HG03108 (cell line): ENCODE data around the gene EPB41L4A.

Source experiments
- ATAC-seq: cut with Tn5 transposase; IDR thresholded peaks from one replicate; pipeline ENCODE4 v1.9.1; 2021; ENCODE audit warnings: moderate library complexity; ENCODE audit not compliant: unreplicated experiment

The EPB41L4A gene

GRCh38 chr5:112165897-112166737 lies 253.0 kb downstream of the EPB41L4A start:
- ATAC-seq, result no peak

DNA sequence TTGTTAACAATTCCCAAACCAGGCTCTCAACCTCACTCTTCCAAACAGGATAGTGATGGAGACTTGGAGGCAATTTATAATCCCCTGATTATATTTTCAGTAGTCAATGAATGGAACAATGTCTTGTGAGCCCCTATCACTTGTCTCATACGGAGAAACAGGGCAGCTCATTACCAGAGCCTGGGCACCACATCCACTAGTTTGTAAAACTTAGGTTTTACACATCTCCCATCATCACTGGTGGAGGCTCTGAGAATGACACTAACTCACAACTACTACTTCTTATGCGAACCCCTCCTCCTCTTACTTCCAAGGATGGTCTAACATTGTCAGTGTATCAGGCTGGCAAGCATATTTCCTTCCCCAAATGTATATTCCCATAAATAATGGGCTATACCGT lies 253.7 kb downstream of the EPB41L4A start:
- no peak for ATAC-seq

- ATAC-seq, result no peak
Measured at GRCh38 chr5:112163435-112163834, 255.6 kb downstream of the EPB41L4A start.

- ATAC-seq, result no peak
Measured at GRCh38 chr5:112161392-112161748, 257.7 kb downstream of the EPB41L4A start.

GRCh38 chr5:112160652-112161391 lies 258.3 kb downstream of the EPB41L4A start:
- peak; percentile 95 for ATAC-seq

DNA sequence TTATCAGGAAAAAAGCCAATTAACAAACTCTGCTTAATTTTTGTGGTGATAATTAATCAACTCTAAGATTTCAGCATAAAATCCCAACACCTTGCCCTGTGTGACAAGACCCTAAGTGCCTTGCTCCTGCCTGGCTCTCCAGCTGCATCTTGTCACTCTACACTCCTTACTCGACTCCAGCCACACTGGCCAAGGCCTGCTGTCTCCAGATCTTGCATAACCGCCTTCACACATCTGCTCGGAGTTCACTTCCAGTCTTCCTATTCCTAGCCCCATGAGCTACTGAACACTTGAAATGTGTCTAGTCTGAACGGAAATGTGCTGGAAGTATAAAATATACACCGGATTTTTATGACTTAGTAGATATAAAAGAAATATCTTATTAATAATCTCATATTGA lies 259.6 kb downstream of the EPB41L4A start:
- no peak for ATAC-seq

GRCh38 chr5:112156211-112156610 lies 262.9 kb downstream of the EPB41L4A start:
- no peak for ATAC-seq

GRCh38 chr5:112154940-112155686 lies 264.0 kb downstream of the EPB41L4A start:
- no peak for ATAC-seq

GRCh38 chr5:112149727-112150126 lies 269.4 kb downstream of the EPB41L4A start:
- ATAC-seq, result no peak

DNA sequence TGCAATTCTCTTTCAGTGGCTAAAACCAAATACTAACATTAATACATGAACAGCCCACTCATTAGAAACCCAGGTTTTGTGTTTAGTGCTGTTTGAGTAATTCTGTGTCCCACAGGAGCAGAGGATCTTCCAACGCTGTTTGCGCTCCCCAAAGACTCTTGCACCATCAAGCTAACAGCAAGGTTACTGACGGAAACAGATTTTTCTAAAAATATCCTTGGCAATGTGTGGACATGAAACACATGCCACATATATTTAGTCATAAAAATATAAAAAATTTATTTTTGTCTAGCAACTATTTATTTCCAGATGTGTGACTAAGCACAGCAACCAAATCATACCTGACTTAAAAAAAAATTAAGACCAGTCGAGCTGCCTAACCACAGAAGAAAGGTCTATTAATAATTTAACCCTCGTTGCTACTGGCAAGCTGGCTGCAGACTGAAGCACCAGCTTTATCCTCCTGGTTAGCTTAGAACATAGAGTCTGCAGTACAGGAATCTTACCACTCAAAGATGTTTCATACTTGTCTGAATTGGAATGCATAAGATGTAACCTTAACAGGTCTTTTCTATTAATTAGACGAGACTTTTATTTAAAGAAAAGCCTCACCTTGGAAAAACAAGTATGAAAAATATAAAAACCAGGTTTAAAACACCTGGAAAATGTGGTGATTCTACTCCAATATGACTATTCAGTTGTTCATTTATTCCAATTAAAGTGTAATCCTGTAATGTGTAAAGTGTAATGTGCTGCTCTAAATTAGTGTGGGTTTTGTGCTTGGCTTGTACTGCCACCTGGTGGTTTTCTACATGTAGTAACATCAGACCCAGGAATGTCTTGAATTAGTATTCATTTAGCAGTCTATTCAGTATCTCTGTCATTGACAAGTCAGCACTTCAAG lies 272.5 kb downstream of the EPB41L4A start:
- ATAC-seq, result peak; percentile 57

DNA sequence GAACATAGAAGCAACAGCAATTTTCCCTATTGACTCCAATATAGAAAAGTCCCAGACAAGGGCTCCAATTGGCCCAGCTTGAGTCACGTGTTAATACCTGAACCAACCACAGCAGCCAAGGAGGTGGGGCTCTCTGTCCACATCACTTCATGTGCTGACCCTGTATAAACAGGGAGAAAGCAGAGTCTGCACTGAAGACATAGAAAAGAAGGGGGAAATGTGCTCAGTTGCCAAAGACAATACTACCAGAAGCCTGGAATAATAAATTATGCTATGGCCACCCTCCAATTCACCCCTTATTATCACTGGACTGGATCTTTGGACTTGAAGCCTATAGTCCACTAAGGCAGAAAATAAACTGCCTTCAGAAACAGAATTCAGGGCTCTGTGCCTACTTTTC lies 275.4 kb downstream of the EPB41L4A start:
- ATAC-seq, result no peak

GRCh38 chr5:112142769-112143270 lies 276.3 kb downstream of the EPB41L4A start:
- no peak for ATAC-seq

GRCh38 chr5:112141582-112141981 lies 277.5 kb downstream of the EPB41L4A start:
- ATAC-seq, result no peak

- no peak for ATAC-seq
Measured at GRCh38 chr5:112138526-112138925, 280.6 kb downstream of the EPB41L4A start.

DNA sequence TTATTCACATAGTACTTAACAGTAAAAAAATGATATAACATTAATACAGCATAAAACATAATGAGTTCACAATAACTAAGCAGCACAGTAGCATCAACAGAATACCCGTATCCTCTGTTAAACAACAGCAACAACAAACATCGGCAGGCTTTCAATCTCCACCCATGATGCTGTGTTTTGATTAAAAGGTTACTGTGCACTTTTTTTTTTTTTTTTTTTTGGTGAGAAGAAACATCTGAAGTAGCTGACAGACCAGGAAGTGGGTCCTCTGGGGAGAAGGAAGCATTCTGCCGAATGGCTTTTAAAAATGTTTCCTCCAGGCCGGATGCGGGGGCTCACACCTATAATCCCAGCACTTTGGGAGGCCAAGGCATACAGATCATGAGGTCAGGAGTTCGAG lies 282.3 kb downstream of the EPB41L4A start:
- ATAC-seq, result no peak

- no peak for ATAC-seq
Measured at GRCh38 chr5:112127861-112128260, 291.2 kb downstream of the EPB41L4A start.

GRCh38 chr5:112126982-112127381 lies 292.1 kb downstream of the EPB41L4A start:
- ATAC-seq, result no peak

GRCh38 chr5:112125903-112126302 lies 293.2 kb downstream of the EPB41L4A start:
- no peak for ATAC-seq

- ATAC-seq, result no peak
Measured at GRCh38 chr5:112124788-112125187, 294.3 kb downstream of the EPB41L4A start.

DNA sequence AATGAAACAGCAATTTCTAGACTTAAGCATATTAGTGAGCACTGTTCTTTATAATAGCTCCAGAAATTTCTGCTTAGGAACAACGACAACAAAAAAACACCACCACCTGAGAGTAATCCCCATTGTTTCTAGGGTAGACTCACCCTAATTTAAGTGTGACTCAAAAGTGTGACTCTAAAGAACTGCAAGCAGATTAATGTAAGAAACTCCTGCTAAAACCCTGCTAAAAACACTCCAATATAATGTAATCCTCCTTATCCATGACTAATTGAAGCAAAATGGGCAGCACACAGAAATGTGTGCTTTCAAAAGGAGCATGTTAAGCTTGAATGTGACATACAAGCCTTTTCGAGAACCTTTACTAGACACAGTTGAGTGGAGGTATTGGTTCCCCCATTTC lies 296.0 kb downstream of the EPB41L4A start:
- no peak for ATAC-seq
